WTC11 (cell line): ENCODE measurements around the gene MRPS10. TPM values are rescaled to one million over a fixed set of nuclear protein-coding genes. Genes with fewer than 3 reads are reported as not detected.

ENCODE experiments used
- ATAC-seq: fragments of 200-7000 bp; cut with Tn5 transposase; 2 replicates; pipeline ENCODE4 v1.10.0; 2021; ENCODE audit warnings: mild to moderate bottlenecking, moderate library complexity
- CTCF ChIA-PET: fragments of 300-600 bp; sonication (Branson Sonifier 250); formaldehyde crosslinking; loops from one replicate; lab custom pipeline; 2021; ENCODE audit warnings: antibody characterized with exemption; lab: Charles Lee
- POLR2A ChIA-PET: fragments of 350-600 bp; sonication (Branson Sonifier 250); formaldehyde crosslinking; loops from one replicate; lab custom pipeline; 2021; ENCODE audit warnings: antibody characterized with exemption; lab: Charles Lee
- DNase-seq: peaks from one replicate; pipeline ENCODE4 v3.0.0; 2021; ENCODE audit warnings: low spot score
- H3K27ac Mint-ChIP-seq: 2 replicates; pipeline ENCODE4 v1.8.0; 2021; ENCODE audit warnings: mixed read lengths
- H3K27me3 Mint-ChIP-seq: 2 replicates; pipeline ENCODE4 v1.8.0; 2021; ENCODE audit warnings: low read depth, mild to moderate bottlenecking, moderate library complexity, mixed read lengths
- H3K36me3 Mint-ChIP-seq: 2 replicates; pipeline ENCODE4 v1.8.0; 2021; ENCODE audit warnings: mixed read lengths
- H3K4me1 Mint-ChIP-seq: 2 replicates; pipeline ENCODE4 v1.8.0; 2022; ENCODE audit warnings: mixed read lengths
- H3K4me3 Mint-ChIP-seq: 2 replicates; pipeline ENCODE4 v1.8.0; 2021; ENCODE audit warnings: mild to moderate bottlenecking, moderate library complexity, mixed read lengths
- H3K9me3 Mint-ChIP-seq: 2 replicates; pipeline ENCODE4 v1.8.0; 2021; ENCODE audit warnings: mixed read lengths
- ATF1 ChIP-seq: sonication (generic); formaldehyde crosslinking; IDR thresholded peaks from 2 replicates; pipeline ENCODE4 v1.8.1; 2023; ENCODE audit warnings: mild to moderate bottlenecking, moderate library complexity, missing genetic modification reagents
- ATF2 ChIP-seq: sonication (generic); formaldehyde crosslinking; IDR thresholded peaks from 2 replicates; pipeline ENCODE4 v1.8.1; 2022; ENCODE audit warnings: low read depth, missing genetic modification reagents, borderline replicate concordance
- CREB1 ChIP-seq: sonication (generic); formaldehyde crosslinking; IDR thresholded peaks from 2 replicates; pipeline ENCODE4 v1.8.0; 2023; ENCODE audit warnings: mild to moderate bottlenecking, missing genetic modification reagents
- CTCF ChIP-seq: fragments of 200-600 bp; IDR thresholded peaks from 2 replicates; pipeline ENCODE4 v1.8.0; 2022; ENCODE audit warnings: antibody characterized with exemption
- E2F4 ChIP-seq: sonication (generic); formaldehyde crosslinking; IDR thresholded peaks from 2 replicates; pipeline ENCODE4 v1.8.1; 2022; ENCODE audit warnings: low read depth, mild to moderate bottlenecking, moderate library complexity, missing genetic modification reagents, borderline replicate concordance
- ELF4 ChIP-seq: sonication (generic); formaldehyde crosslinking; IDR thresholded peaks from 2 replicates; pipeline ENCODE4 v1.8.1; 2022; ENCODE audit warnings: low read depth, mild to moderate bottlenecking, moderate library complexity, missing genetic modification reagents
- STAT6 ChIP-seq: sonication (generic); formaldehyde crosslinking; conservative IDR thresholded peaks from 2 replicates; pipeline ENCODE4 v1.8.1; 2023; ENCODE audit warnings: mild to moderate bottlenecking, low read depth, missing genetic modification reagents, moderate library complexity
- TCF7 ChIP-seq: sonication (generic); formaldehyde crosslinking; IDR thresholded peaks from 2 replicates; pipeline ENCODE4 v1.8.0; 2022; ENCODE audit warnings: mild to moderate bottlenecking, low read depth, missing genetic modification reagents, moderate library complexity
- TEAD1 ChIP-seq: sonication (generic); formaldehyde crosslinking; IDR thresholded peaks from 2 replicates; pipeline ENCODE4 v1.8.0; 2022; ENCODE audit warnings: mild to moderate bottlenecking, missing genetic modification reagents
- USF2 ChIP-seq: sonication (generic); formaldehyde crosslinking; IDR thresholded peaks from 2 replicates; pipeline ENCODE4 v1.8.1; 2023; ENCODE audit warnings: mild to moderate bottlenecking, missing genetic modification reagents, moderate library complexity
- ZBTB43 ChIP-seq: sonication (generic); formaldehyde crosslinking; IDR thresholded peaks from 2 replicates; pipeline ENCODE4 v1.8.1; 2023; ENCODE audit warnings: mild to moderate bottlenecking, missing genetic modification reagents
- ZMAT4 ChIP-seq: fragments of 250-450 bp; sonication (Bioruptor Pico); IDR thresholded peaks from 2 replicates; pipeline ENCODE4 v1.9.0; 2021; ENCODE audit warnings: mild to moderate bottlenecking
- ZNF138 ChIP-seq: sonication (generic); formaldehyde crosslinking; conservative IDR thresholded peaks from 2 replicates; pipeline ENCODE4 v1.8.1; 2022; ENCODE audit warnings: mild to moderate bottlenecking, moderate library complexity, missing genetic modification reagents
- ZNF317 ChIP-seq: sonication (generic); formaldehyde crosslinking; IDR thresholded peaks from 2 replicates; pipeline ENCODE4 v1.8.1; 2023; ENCODE audit warnings: low read depth, mild to moderate bottlenecking, moderate library complexity, missing genetic modification reagents, borderline replicate concordance
- ZNF396 ChIP-seq: fragments of 250-450 bp; sonication (Bioruptor Pico); IDR thresholded peaks from 2 replicates; pipeline ENCODE4 v1.8.0; 2021; ENCODE audit warnings: mild to moderate bottlenecking, moderate library complexity, borderline replicate concordance
- ZNF416 ChIP-seq: fragments of 250-450 bp; sonication (Bioruptor Pico); IDR thresholded peaks from 2 replicates; pipeline ENCODE4 v1.9.0; 2021; ENCODE audit warnings: mild to moderate bottlenecking, inconsistent platforms
- ZNF512 ChIP-seq: sonication (generic); formaldehyde crosslinking; IDR thresholded peaks from 2 replicates; pipeline ENCODE4 v1.8.1; 2022; ENCODE audit warnings: missing genetic modification reagents, borderline replicate concordance
- total RNA-seq: library from RNA; stranded (reverse); gene quantifications from 3 replicates; pipeline ENCODE4 v1.2.3, GENCODE V29; 2021

MRPS10 gene
- total RNA-seq, 1 experiment from 2014 or later = 31.3 TPM

GRCh38 chr6:42263165-42263728 lies 45.6 kb upstream of the MRPS10 start (continued):
- TF ChIP-seq USF2 (CRISPR knock-in tag) (no peak), ZMAT4 (no peak), ATF2 (CRISPR knock-in tag) (no peak), TEAD1 (CRISPR knock-in tag) (no peak), E2F4 (no peak)

GRCh38 chr6:42260972-42261371 lies 43.3 kb upstream of the MRPS10 start:
- H3K4me3 Mint-ChIP-seq = no peak overlapping the region
- H3K4me1 Mint-ChIP-seq = peaks cover 43% of the 10 kb centered on the region
- TF ChIP-seq CTCF = peak; percentile 46
- TF ChIP-seq TCF7 (CRISPR knock-in tag) = no peak
- H3K27me3 Mint-ChIP-seq = no peaks in the 10 kb centered on the region
- ChIA-PET POLR2A (interaction anchor here (0.8 to 1.1 kb wide), 2 partner anchors 65 to 190 kb away, joined by 3 read pairs; no protein-coding TSS in a partner anchor), CTCF (interaction anchor here (0.6 to 7.9 kb wide), 32 partner anchors 8 to 303 kb away, joined by 3 to 132 read pairs (median 4); partner anchors contain the start of gene UBR2)
- DNase-seq (peak; percentile 79), ATAC-seq (peak; percentile 71)
- no peaks in the 10 kb centered on the region for H3K9me3 Mint-ChIP-seq
- no peak overlapping the region for H3K27ac Mint-ChIP-seq
- peaks cover 12% of the 10 kb centered on the region for H3K36me3 Mint-ChIP-seq

- Mint-ChIP-seq H3K4me3 (no peak overlapping the region), H3K27me3 (no peaks in the 10 kb centered on the region), H3K36me3 (peaks cover 18% of the 10 kb centered on the region), H3K4me1 (peaks cover 43% of the 10 kb centered on the region), H3K9me3 (no peaks in the 10 kb centered on the region), H3K27ac (no peak overlapping the region)
- ChIA-PET POLR2A (interaction anchor here (0.7 to 1.1 kb wide), 3 partner anchors 65 to 191 kb away, joined by 3 read pairs; no protein-coding TSS in a partner anchor), CTCF (interaction anchor here (0.6 to 7.9 kb wide), 32 partner anchors 8 to 303 kb away, joined by 3 to 132 read pairs (median 5); partner anchors contain the start of gene UBR2)
- DNase-seq (peak; percentile 44), ATAC-seq (peak; percentile 7)
- TF ChIP-seq ZNF396 (CRISPR knock-in tag) (no peak), ZNF317 (CRISPR knock-in tag) (no peak), STAT6 (CRISPR knock-in tag) (no peak), ZNF416 (CRISPR knock-in tag) (no peak), ATF2 (CRISPR knock-in tag) (no peak), ELF4 (CRISPR knock-in tag) (no peak), ZNF138 (CRISPR knock-in tag) (no peak), ZNF512 (CRISPR knock-in tag) (no peak), CREB1 (CRISPR knock-in tag) (no peak), ZBTB43 (no peak), ATF1 (CRISPR knock-in tag) (no peak)
These were observed 42.8 kb upstream of the MRPS10 start for GRCh38 chr6:42260396-42260888.
